NCI-H146 (cell line): ENCODE data around the gene PPAN.

Experiments
- DNase-seq: peaks from one replicate; lab custom pipeline; 2025; lab: John Stamatoyannopoulos, UW

PPAN gene

DNA sequence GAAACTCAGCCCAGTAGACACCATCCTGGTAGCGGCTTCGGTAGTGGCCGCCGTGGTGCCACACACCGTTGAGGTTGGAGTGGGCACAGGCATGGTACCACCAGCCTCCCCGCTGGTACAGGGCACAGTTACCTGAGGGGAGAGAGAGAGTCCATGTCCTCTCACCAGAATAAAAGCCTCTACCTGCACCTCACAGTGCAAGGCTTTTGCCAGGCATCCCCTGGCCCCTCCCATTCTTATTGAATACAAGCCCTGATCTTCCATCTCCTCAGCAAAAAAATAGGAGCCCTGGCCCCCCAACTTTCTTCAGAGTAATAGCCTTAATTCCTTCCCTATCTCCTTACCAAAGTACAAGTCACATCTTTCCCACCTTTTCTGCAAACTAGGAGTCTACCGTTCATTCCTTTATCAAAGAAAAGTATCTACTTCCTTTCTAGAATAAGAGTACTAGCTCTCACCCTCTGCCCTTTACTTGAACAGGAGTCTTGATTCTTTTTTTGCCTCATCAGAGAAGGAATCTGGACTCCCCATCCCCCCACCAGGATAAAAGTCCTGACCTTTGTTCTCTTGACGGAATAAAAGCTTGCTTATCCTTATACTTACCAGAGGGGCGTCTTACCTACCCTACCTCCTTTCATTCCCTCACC, 13.4 kb upstream of the PPAN start:
- DNase-seq: no peak

DNA sequence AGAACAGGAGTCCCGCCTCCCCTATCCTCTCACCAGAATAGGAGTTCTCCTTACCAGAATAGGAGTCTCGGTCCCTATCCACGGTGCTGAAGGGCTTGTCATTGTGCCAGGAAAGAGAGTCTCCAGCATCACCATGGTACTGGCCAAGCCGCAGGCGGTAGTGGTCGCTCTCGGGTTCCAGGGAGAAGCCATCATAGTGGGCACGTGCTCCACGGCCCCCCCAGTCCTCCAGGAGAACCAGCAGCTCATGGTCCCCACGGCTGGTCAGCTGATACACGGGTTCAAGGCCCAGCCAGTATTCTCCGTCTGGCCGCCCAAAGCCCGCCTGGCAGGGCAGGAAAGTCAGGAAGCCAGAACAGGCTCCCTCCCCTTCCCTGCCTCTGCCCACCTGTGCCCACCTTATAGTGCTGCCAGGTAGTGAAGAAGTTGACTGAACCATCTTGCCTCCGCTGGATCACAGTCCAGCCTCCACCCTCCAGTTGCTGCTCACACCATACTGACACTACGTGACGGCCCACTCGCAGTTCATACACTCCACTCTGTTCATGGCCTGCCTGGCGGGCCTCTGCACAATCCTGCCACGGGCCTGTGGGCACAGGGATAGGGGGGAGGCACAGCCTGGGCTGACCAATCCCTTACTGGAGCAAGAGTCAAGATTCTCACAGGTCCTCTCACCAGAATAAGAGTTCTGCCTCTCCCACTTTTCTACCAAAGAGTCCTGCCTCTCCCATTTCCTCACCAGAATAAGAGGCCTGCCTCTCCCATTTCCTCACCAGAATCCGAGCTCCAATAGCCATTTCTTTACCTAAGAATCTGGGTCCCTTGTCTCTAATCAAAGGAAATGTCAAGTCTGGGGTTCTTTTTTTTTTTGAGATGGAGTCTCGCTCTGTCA, 12.6 kb upstream of the PPAN start:
- no peak for DNase-seq

DNA sequence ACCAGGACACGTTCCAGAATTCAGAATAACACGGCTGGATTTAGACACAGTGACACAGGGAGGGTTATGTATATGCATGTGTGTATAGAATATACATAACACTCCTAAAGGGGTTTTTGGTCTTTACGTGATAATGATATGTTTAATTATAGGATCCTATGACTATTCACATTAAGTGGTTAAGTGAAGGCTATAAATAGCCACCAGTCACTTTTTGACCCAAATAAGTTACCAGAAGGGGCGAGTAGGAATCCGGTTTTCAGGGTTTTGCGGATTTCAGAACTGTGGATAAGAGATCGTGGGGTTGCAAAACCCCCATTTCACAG, 10.6 kb upstream of the PPAN start:
- DNase-seq: no peak

DNA sequence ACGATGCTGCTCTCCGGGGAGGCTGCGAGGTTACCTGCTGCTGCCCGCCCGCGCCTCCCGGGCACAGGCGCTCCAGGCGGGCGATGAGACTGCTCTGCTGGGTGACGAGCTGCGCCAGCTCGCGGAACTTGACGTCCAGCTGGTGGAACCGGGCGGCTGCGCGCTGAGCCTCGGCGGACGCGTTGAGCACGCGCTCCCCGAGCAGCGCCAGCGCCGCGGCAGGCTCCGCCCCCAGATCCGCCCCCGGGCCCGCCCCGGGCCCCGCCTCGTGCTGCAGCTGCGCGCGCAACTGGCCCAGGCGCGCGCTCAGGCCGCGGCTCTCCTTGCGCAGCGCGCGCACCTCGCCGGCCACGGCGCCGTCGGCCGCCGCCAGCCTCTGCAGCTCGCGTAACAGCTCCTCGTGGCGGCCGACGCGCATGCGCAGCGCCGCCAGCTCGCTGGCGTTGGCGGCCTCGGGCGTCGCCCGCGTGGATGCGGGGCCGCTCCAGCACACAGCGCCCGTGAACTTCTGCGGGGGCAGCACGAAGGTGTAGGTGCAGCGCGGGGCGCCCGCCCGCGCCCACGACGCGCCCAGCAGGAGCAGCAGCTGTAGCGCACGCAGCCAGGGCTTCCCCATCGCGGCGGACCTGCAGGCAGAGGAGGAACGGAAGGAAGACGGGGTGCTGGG, 10.1 kb upstream of the PPAN start:
- DNase-seq: peak; percentile 93

DNA sequence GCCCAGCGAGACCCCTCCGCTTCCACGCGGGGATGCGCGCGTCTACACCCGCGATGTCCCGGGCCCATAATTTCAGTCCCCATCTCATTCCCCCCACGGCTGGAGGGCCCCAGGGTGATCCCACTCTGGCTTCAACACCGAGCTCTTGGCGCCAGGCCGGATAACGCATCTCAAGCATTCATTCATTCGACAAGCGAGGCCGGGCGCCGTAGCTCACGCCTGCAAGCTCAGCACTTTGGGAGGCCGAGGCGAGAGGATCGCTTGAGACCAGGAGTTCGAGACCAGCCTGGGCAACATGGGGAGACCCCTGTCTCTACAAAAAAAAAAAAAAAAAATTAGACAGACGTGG, 9.6 kb upstream of the PPAN start:
- DNase-seq: no peak

DNA sequence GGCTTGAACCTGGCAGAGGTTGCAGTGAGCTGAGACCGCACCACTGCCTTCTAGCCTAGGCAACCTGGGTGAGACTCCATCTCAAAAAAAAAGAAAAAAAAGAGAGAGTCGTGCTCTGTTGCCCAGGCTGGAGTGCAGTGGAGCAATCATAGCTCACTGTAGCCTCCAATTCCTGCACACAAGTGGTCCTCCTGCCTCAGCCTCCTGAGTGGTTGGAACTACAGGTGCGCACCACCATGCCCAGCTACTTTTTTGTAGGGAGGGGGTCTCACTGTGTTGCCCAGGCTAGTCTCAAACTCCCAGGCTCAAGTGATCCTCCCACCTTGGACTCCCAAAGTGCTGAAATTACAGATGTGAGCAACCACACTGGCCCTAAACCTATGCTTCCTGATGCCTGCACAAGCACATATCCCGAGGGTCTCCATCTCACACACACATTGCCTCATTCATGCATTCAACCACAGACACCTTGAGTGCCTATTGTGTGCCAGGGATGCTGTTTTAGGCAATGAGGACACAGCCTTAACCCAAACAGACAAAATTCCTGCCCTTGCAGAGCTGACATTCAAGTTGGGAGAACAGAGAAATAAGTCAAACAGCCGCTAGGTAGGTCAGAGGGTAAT, 5.9 kb upstream of the PPAN start:
- no peak for DNase-seq

DNA sequence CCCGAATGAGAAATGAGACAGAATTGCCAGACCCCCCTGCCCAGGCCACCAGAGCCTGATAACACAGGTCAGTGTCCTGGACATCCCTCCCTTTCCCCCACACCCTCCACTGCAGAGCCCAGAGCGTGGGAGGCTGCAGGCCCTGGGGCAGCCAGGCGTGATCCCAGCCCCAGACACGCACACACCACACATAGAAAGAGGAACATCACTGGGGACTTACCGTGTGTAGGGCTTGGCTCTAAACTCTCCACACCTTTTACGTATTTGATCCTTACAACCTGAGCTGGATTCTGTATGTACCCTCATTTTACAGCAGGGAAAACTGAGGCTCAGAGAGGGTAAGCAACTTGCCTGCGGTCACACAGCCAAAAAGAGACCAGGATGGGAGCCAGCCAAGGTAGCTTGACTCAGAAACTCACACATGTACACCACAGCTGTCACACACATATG, 3.4 kb upstream of the PPAN start:
- DNase-seq: no peak

DNA sequence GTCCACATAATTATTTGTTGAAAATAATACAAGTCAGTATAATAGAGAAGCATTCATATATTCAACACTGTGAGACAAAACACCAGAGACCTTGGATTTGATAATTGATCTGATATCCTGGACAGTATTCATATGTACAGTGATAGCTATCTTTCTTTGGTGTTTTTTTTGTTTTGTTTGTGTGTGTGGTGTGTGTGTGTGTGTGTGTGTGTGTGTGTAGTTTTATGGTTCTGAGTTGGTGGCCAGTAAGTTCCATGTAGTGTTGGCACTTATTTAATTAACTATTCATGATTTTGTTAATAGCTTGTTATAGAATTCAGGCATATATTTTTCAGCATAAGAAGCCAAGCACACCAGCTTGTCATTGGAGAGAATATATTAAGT, 2.0 kb upstream of the PPAN start:
- DNase-seq: no peak

DNA sequence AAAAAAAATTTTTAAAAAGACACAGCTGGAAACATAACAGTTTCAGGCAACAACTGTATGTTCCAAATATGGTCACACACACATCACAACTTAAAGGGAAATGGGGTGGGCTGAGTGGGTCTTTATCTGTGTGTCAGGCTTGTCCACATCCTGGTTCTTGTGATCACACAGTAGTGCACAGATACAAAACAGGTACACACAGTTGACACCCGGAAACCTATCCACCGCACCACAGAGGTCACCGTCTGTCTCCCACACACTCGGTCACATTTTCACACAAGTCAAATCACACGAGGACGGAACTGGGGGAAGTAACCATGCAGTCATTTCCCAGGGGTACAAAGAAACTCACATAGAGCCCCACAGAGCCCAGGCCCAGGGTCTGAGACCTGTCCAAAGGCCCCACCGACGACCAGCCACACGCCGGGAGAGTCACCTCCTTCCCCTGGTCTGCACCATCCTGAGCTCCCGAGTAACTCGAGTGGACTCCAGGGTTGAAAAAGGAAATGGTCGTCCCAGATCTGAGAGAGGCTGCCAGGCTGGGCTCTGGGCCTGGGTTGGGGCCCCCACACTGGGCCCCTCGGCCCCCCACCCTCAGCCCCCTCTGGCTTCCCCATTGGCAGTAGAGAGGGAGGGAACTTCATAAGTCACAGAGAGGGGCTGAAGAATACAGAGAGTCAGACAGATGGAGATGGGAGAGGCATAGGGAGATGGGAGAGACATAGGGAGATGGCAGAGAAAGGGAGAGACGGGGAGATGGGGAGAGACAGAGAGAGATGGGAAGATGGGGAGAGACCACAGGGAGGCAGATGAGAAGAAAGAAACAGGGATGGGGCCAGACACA, 1.3 kb upstream of the PPAN start:
- DNase-seq: no peak

DNA sequence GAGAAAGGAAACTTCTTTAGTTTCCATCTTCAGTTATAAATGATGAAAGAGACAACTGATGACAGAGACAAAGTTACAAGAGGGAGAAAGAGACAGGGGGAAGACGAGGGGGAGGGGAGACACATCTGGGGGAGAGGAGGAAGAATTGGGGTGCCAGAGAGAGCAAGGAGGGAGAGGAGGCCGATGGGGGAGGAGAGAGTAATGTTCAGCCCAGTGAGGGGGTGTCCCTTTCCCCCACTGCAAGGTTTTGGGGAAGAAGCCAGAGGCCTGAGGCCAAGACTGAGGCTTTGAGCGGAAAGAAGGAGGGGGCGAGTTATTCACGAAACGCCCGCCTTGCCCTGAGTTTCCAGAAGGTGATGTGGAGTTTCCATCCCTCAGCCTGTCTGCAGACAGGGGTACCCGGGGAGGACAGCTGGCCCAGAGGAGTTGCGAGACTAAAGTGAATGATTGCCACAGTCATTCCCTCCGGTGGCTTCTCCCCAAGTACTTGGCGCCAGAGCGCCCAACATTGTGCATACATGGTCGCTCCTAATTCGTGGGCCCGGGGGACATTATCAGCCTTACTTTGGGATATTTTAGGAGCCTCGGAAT, 558 bp upstream of the PPAN start:
- no peak for DNase-seq

DNA sequence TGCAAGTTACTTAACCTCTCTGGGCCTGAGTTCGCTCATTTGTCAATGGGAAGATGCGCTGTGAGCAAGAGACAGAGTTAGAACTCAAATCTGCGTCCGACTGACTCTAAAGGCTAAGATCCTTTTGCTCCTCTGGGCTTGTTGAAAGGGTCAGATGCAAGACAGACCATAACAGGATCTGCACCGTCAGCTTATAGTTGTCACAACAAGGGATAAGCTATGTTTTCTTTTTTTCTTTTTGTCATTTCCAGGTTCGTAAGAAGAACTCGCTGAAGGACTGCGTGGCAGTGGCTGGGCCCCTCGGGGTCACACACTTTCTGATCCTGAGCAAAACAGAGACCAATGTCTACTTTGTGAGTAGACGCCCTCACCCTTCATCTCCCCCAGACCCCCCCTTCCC, 1.1 kb downstream of the PPAN start:
- DNase-seq: no peak

DNA sequence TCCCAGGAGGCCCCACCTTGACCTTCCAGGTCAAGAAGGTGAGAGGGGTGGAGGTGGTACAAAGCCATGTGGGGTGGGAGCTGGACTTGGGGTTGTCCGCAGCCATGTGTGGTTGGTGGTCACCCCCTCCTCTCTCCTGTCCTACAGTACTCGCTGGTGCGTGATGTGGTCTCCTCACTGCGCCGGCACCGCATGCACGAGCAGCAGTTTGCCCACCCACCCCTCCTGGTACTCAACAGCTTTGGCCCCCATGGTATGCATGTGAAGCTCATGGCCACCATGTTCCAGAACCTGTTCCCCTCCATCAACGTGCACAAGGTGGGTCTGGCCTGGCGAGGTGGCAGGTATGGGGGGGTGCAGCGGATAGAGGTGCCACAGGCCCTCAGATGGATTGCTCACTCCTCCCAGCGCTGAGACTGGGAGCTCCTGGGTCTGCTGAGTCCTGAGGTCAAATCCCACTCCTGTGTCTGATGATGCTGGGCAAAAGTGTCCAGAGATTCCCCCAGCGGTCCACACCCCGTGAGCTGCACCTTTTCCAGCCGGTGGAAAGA, 1.7 kb downstream of the PPAN start:
- DNase-seq: no peak

DNA sequence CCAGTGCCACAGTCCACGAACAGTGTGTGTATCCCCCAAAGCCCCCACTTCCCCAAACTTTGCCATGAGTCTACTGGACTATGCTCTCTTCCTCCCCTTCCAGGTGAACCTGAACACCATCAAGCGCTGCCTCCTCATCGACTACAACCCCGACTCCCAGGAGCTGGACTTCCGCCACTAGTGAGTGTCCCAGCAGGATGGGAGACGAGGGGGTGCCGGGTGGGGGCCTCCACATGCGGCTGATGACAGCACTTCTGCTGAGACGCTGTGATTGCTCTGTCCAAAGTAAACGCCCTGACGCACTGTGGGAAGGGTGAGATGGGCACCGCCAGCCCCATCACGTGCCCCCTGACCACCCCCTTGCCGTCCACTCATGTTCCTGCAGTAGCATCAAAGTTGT, 3.4 kb downstream of the PPAN start:
- no peak for DNase-seq

DNA sequence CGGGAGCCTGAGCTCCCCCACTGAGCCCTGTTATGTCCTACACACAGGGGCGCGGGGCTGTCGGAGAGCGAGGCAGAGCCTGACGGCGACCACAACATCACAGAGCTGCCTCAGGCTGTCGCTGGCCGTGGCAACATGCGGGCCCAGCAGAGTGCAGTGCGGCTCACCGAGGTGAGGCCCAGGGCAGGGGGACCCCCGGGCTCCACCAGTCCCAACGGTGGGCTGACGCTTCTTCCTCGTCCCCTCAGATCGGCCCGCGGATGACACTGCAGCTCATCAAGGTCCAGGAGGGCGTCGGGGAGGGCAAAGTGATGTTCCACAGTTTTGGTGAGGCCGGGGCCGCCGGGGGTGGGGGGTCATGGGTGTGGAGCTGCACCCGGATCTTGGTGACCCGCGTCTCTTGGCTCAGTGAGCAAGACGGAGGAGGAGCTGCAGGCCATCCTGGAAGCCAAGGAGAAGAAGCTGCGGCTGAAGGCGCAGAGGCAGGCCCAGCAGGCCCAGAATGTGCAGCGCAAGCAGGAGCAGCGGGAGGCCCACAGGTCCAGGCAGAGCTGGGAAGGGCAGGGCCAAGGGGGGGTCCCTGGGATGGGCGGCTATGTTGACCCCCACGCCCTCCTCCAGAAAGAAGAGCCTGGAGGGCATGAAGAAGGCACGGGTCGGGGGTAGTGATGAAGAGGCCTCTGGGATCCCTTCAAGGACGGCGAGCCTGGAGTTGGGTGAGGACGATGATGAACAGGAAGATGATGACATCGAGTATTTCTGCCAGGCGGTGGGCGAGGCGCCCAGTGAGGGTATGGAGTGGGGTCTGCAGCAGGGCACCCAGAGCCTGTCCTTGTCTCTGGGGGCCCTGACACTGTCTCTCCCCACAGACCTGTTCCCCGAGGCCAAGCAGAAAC, 4.2 kb downstream of the PPAN start:
- DNase-seq: no peak

DNA sequence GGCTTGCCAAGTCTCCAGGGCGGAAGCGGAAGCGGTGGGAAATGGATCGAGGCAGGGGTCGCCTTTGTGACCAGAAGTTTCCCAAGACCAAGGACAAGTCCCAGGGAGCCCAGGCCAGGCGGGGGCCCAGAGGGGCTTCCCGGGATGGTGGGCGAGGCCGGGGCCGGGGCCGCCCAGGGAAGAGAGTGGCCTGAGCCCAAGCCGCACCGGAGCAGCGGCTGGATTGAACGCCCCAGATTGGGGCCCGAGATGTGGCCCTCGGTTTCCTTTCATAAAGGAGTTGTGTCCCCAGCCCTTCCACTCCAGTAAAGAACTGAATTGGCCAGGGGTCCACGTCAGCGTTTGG, 4.8 kb downstream of the PPAN start:
- no peak for DNase-seq

DNA sequence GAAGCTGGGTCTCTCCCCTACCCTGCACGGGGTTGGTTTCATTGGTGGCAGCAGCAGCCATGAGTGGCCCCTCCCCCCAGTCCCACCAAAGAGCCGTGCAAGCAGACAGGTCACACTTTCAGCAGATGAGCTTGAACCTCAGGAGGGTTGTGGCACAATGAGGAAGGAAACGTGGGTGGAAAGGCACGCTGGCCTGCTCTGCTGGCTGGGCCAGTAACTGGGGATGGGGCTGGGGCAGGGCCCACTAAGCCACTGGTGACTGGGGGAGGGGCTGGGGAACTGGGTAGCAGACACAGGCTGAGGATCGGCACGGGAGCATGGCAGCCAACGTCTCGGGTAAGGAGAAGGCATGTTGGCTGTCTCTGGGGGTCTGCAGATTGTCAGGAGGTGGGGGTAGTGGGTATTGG, 5.2 kb downstream of the PPAN start, which contains the start of gene P2RY11:
TSS of gene P2RY11 (plus strand) at position 289 of the 407 bp plus-strand sequence. CDS start at position 318, 29 bp downstream.
- no peak for DNase-seq

DNA sequence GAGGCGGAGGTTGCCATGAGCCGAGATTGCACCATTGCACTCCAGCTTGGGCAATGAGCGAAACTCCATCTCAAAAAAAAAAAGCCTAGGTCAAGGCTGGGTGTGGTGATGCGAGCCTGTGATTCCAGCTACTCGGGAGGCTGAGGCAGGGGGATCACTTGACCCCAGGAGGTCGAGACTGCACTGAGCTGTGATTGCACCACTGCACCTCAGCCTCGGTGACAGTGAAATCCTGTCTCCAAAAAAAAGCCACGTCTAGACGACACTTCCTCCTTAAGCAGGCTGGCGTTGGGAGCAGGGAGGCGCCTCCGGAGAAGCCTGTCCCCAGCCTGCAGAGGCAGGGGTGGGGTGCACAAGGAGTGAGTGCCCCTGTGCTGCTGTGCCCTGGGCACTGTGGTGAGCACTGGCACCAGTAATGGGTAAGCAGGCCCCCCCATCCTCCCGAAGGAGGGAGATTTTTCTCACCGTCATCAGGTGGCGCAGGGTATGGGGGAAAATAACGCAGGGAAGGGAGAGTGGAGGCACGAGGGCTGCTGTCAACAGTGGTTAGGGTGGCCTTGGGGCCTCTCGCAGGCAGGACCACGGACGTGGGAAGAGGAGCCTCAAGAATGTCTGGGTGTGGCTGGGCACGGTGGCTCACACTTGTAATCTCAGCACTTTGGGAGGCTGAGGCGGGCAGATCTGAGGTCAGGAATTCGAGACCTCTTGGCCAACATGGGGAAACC, 6.0 kb downstream of the PPAN start:
- no peak for DNase-seq

DNA sequence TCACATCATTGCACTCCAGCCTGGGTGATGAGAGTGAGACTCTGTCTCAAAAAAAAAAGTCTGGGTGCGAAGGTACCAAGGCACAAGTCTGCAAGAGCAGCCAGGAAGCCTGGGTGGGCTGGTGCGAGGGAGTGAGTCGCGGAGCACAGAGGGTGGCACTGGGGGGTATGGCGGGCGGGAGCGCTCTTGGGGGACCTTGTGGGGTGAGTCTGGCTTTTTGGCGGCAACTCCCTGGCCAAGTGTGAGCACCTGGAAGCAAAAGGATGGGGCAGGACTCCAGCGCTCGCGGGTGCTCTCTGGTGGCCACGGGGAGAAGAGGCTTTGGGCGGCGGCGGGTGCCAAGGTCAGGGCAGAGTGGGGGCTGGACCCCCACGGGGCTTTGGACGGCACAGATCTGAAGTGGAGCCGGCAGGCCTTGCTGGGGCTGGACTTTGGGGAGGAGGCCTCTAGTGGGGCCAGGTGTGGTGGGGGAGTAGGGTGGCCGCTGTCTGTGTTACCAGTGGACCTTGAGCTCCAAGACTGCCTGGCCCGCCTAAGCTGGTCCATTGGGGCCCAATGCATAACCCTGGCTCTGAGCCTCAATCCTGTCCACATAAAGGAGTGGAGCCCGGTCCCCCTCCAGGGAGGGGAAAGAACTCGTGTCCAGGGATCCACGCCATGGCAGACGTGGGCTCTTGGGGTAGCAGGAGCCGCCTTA, 6.9 kb downstream of the PPAN start:
- peak; percentile 32 for DNase-seq

DNA sequence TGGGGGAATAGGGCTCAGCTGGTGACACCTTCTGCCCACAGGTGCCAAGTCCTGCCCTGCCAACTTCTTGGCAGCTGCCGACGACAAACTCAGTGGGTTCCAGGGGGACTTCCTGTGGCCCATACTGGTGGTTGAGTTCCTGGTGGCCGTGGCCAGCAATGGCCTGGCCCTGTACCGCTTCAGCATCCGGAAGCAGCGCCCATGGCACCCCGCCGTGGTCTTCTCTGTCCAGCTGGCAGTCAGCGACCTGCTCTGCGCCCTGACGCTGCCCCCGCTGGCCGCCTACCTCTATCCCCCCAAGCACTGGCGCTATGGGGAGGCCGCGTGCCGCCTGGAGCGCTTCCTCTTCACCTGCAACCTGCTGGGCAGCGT, 7.4 kb downstream of the PPAN start:
- DNase-seq: peak; percentile 29
